ENCODE measurements around the gene PAPLN. TPM values are rescaled to one million over a fixed set of nuclear protein-coding genes. Genes with fewer than 3 reads are reported as not detected.

Gene PAPLN
- total and polyA plus RNA-seq, 2 of the 13 experiments (the other 11 are each of a cell fraction or from before 2014, with no cell fraction given), result not detected

DNA sequence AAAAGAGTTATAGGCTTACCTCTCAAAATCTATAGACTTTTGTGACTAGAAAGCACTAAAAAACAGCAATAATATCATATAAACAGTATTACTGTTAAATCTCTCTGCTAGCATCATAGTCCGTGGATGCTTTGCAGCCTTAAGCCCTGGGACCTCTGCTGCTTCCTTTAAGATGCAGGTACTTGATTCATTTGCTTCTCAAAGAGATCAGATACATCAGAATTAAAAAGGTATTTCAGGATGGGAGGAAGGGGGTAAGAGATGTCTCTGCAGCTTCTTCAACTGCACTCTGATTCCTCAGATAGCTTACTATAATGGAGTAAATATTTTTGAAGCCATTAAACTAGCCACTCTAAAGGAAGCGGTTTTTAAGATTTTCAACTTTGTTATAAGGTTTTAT lies 49.3 kb downstream of the PAPLN start:
- BruUV-seq (replicated peaks), result no TSS peak
- no peaks in the 10 kb centered on the region for H3K27me3 ChIP-seq (ENCODE audit: control insufficient read depth in 1 of 2, insufficient read depth in 2 of 2, low read length in 2 of 2)
- no peak overlapping the region for H2AFZ ChIP-seq (ENCODE audit: low read length)
- no peak overlapping the region for H3K4me3 ChIP-seq (replicated peaks in 1 of 3; ENCODE audit: insufficient read depth in 1 of 3, low read depth in 2 of 3, low read length in 3 of 3)
- in situ Hi-C loops (cut with HindIII; ENCODE audit: extremely low pct_ligation_motif_present, low pct_unique_long_range_greater_than_20kb), result no loop called here
- 91% methylated on average over 2 of the region's 2 CpGs for WGBS (ENCODE audit: low lambda C conversion rate)
- H3K79me2 ChIP-seq (ENCODE audit: insufficient read depth, low read length), result no peaks in the 10 kb centered on the region
- intact Hi-C loops (cut with micrococcal nuclease; ENCODE audit: unreplicated experiment), result loop anchor here (10.0 kb wide), 1 partner anchor 52 kb away; the partner anchor contains the start of gene PAPLN
- no peak overlapping the region for H3K27ac ChIP-seq (ENCODE audit: extremely low read length, insufficient read depth, low read length)
- ATAC-seq (no peak), FAIRE-seq (no peak), DNase-seq (ENCODE audit: low spot score) (no peak)
- POLR2A ChIA-PET, result no interaction called here
- H4K20me1 ChIP-seq (ENCODE audit: insufficient read depth, low read length), result peaks cover 4% of the 10 kb centered on the region; the same call in 1 of the 2 replicates
- peaks cover 24 to 55% of the 10 kb centered on the region in 2 experiments for H3K36me3 ChIP-seq (replicated peaks in 1 of 2; ENCODE audit: control insufficient read depth in 1 of 2, insufficient read depth in 2 of 2, low read length in 2 of 2)
- CTCF ChIA-PET (ENCODE audit: low intra/inter-chr PET ratio, low total read pairs), result no interaction called here
- no peak overlapping the region for H3K9ac ChIP-seq (ENCODE audit: insufficient read depth, low read depth, low read length)
- no peak overlapping the region for H3K4me2 ChIP-seq (ENCODE audit: low read depth, low read length)
- no peaks in the 10 kb centered on the region for H3K9me3 ChIP-seq (ENCODE audit: low read length)
- H3K4me1 ChIP-seq (ENCODE audit: insufficient read depth, low read length), result peaks cover 8% of the 10 kb centered on the region
- no peak for TF ChIP-seq ATF1 (CRISPR knock-in tag; IDR thresholded peaks at IDR 0.05)
- no peak for TF ChIP-seq AGO2 (optimal IDR thresholded peaks at IDR 0.05; ENCODE audit: low read depth, low read length)
- TF ChIP-seq, protein P1, sequence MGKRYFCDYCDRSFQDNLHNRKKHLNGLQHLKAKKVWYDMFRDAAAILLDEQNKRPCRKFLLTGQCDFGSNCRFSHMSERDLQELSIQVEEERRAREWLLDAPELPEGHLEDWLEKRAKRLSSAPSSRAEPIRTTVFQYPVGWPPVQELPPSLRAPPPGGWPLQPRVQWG (CRISPR knock-in tag; IDR thresholded peaks at IDR 0.05; ENCODE audit: borderline replicate concordance, low read depth), result no peak
- TF ChIP-seq HNF4A (CRISPR knock-in tag; IDR thresholded peaks at IDR 0.05), result no peak
- TF ChIP-seq SOX6 (IDR thresholded peaks at IDR 0.05), result no peak
- no peak for TF ChIP-seq SOX6 (CRISPR knock-in tag; IDR thresholded peaks at IDR 0.05)
- no peak for TF ChIP-seq ZFY (CRISPR knock-in tag; IDR thresholded peaks at IDR 0.05)
- no peak for TF ChIP-seq MED13 (CRISPR knock-in tag; IDR thresholded peaks at IDR 0.05)
- no peak for TF ChIP-seq TBL1XR1 (IDR thresholded peaks at IDR 0.05; ENCODE audit: borderline replicate concordance, low read length, partially characterized antibody)
- TF ChIP-seq, protein P2, sequence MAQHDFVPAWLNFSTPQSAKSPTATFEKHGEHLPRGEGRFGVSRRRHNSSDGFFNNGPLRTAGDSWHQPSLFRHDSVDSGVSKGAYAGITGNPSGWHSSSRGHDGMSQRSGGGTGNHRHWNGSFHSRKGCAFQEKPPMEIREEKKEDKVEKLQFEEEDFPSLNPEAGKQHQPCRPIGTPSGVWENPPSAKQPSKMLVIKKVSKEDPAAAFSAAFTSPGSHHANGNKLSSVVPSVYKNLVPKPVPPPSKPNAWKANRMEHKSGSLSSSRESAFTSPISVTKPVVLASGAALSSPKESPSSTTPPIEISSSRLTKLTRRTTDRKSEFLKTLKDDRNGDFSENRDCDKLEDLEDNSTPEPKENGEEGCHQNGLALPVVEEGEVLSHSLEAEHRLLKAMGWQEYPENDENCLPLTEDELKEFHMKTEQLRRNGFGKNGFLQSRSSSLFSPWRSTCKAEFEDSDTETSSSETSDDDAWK (CRISPR knock-in tag; IDR thresholded peaks at IDR 0.05), result no peak
- TF ChIP-seq, protein P3, sequence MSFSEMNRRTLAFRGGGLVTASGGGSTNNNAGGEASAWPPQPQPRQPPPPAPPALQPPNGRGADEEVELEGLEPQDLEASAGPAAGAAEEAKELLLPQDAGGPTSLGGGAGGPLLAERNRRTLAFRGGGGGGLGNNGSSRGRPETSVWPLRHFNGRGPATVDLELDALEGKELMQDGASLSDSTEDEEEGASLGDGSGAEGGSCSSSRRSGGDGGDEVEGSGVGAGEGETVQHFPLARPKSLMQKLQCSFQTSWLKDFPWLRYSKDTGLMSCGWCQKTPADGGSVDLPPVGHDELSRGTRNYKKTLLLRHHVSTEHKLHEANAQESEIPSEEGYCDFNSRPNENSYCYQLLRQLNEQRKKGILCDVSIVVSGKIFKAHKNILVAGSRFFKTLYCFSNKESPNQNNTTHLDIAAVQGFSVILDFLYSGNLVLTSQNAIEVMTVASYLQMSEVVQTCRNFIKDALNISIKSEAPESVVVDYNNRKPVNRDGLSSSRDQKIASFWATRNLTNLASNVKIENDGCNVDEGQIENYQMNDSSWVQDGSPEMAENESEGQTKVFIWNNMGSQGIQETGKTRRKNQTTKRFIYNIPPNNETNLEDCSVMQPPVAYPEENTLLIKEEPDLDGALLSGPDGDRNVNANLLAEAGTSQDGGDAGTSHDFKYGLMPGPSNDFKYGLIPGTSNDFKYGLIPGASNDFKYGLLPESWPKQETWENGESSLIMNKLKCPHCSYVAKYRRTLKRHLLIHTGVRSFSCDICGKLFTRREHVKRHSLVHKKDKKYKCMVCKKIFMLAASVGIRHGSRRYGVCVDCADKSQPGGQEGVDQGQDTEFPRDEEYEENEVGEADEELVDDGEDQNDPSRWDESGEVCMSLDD (CRISPR knock-in tag; IDR thresholded peaks at IDR 0.05; ENCODE audit: borderline replicate concordance), result no peak
- TF ChIP-seq, protein P4, sequence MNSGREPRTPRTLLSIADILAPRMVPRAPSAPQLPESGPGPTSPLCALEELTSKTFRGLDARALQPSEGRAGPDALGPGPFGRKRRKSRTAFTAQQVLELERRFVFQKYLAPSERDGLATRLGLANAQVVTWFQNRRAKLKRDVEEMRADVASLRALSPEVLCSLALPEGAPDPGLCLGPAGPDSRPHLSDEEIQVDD (CRISPR knock-in tag; IDR thresholded peaks at IDR 0.05; ENCODE audit: borderline replicate concordance), result no peak
- TF ChIP-seq, protein P5, sequence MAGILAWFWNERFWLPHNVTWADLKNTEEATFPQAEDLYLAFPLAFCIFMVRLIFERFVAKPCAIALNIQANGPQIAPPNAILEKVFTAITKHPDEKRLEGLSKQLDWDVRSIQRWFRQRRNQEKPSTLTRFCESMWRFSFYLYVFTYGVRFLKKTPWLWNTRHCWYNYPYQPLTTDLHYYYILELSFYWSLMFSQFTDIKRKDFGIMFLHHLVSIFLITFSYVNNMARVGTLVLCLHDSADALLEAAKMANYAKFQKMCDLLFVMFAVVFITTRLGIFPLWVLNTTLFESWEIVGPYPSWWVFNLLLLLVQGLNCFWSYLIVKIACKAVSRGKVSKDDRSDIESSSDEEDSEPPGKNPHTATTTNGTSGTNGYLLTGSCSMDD (CRISPR knock-in tag; IDR thresholded peaks at IDR 0.05), result no peak
- TF ChIP-seq CC2D1A (CRISPR knock-in tag; IDR thresholded peaks at IDR 0.05), result no peak
- TF ChIP-seq, protein P6, sequence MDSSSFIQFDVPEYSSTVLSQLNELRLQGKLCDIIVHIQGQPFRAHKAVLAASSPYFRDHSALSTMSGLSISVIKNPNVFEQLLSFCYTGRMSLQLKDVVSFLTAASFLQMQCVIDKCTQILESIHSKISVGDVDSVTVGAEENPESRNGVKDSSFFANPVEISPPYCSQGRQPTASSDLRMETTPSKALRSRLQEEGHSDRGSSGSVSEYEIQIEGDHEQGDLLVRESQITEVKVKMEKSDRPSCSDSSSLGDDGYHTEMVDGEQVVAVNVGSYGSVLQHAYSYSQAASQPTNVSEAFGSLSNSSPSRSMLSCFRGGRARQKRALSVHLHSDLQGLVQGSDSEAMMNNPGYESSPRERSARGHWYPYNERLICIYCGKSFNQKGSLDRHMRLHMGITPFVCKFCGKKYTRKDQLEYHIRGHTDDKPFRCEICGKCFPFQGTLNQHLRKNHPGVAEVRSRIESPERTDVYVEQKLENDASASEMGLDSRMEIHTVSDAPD (CRISPR knock-in tag; IDR thresholded peaks at IDR 0.05), result no peak
- TF ChIP-seq SNRNP70 (IDR thresholded peaks at IDR 0.05; ENCODE audit: low read depth, low read length), result no peak
- TF ChIP-seq FLYWCH1 (CRISPR knock-in tag; IDR thresholded peaks at IDR 0.05), result no peak
- no peak for TF ChIP-seq ZNF432 (CRISPR knock-in tag; IDR thresholded peaks at IDR 0.05; ENCODE audit: borderline replicate concordance)
